Effector CD8-positive, alpha-beta T cell (primary cell): ENCODE data around the gene PTPN11.
"Not testable (repeated sequence)": the region's sequence is repeated elsewhere in the genome, so short reads cannot be mapped to it uniquely, and the experiment has no call there.

Experiments used
- DNase-seq: peaks from one replicate; lab custom pipeline; 2025; lab: John Stamatoyannopoulos, UW

The PTPN11 gene

GRCh38 chr12:112409064-112409905, 9.5 kb upstream of the PTPN11 start, which contains the start of gene RPL6:
TSS of gene RPL6 (minus strand) at chr12:112409605. CDS start at chr12:112408656, 949 bp downstream.
- DNase-seq = peak; percentile 62

- DNase-seq = no peak
Measured at GRCh38 chr12:112409906-112410244, 8.9 kb upstream of the PTPN11 start.

DNA sequence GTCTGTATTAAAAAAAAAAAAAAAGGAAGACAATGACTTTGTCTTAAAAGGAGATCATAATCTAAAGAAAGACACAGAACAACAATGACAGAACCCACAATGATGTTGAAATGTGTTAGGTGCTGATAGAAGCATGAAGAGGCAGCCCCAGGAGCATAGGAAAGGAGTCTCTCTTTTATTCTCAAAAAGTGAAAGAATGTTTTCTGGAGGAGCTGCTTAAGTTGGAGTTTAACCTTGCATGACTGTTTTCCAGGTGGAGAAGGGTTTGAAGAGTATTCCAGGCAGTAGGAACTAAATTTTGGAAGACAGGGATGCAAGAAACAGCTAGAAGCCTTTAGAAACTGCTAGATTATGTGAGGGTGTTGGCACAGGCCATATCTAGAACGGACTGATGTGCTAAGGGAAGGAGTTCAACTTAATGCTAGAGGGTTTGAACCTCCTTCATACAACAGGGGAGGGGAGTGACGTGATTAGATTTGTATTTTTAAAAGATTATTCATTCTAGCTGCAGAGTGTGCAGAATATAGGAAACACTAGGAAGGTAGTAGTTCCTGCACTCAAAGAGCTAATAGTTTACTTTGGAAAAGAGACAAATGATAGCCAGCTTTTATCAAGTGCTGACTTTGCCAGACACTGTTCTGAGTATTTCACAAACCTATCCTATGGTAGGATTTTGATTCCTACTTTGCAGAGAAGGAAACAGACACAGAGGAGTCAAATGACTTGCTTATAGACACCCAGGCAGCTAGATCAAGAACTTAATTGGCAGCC, 4.7 kb upstream of the PTPN11 start:
- DNase-seq = no peak

DNA sequence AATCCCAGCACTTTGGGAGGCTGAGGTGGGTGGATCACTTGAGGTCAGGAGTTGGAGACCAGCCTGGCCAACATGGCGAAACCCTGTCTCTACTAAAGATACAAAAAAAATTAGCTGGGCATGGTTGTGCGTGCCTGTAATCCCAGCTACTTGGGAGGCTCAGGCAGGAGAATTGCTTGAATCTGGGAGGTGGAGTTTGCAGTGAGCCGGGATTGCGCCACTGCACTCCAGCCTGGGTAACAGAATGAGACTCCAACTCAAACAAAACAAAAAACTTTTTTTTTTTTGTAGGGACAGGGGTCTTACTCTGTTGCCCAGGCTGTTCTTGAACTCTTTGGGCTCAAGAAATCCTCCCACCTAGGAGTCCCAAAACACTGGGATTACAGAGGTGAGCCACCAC, 3.3 kb upstream of the PTPN11 start:
- DNase-seq = not testable (repeated sequence)

DNA sequence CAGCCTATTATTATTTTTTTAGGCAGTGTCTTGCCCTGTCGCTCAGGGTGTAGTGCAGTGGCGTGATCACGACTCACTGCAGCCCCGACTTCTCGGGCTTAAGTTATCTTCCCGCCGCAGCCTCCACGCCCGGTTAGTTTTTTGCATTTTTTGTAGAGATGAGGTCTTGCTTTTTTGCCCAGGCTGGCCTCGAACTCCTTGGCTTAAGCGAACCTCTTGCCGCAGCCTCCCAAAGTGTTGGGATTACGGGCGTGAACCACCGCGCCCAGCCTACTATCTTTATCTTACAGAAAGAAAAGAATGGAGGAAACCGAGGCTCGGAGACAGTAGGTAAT, 507 bp upstream of the PTPN11 start:
- no peak for DNase-seq

GRCh38 chr12:112419297-112420133, 768 bp downstream of the PTPN11 start:
- DNase-seq = no peak

- DNase-seq = no peak
Measured at GRCh38 chr12:112420740-112421139, 2.0 kb downstream of the PTPN11 start.

DNA sequence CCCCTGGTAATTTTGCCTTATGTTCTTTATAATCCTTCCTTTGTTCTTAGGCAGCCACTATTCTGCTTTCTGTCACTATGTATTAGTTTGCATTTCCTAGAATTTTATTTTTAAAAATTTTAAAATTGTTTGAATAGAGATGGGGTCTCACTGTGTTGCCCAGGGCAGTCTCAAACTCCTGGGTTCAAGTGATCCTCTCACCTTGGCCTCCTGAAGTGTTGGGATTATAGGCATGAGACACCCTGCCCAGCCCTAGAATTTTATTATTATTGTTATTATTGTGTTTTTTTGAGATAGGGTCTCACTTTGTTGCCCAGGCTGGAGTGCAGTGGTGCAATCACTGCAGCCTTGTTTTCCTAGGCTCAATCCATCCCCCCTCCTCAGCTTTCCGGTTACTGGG, 2.6 kb downstream of the PTPN11 start:
- no peak for DNase-seq

- DNase-seq = no peak
Measured at GRCh38 chr12:112422531-112422930, 3.8 kb downstream of the PTPN11 start.

GRCh38 chr12:112424126-112424525, 5.4 kb downstream of the PTPN11 start:
- DNase-seq = no peak

GRCh38 chr12:112425582-112426382, 7.0 kb downstream of the PTPN11 start:
- DNase-seq = no peak

GRCh38 chr12:112427760-112428159, 9.0 kb downstream of the PTPN11 start:
- no peak for DNase-seq

- DNase-seq = no peak
Measured at GRCh38 chr12:112430929-112431328, 12.2 kb downstream of the PTPN11 start.

DNA sequence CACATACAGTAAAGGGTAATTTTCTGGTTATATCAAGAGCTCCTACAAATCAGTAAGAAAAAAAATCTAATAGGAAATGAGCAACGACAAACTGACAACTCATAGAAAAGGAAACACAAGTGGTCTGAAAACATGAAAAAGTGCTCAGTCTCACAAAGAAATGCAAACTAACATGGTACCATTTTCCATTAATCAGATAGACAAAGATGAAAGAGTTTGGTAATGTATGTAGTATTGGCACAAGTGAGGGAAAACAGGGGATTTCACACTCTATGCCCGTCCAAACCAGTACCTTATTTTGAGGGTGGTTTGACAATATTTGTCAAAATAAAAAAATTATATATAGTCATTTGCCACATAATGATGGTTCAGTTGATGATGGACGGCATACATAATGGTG, 13.2 kb downstream of the PTPN11 start:
- DNase-seq = no peak

- no peak for DNase-seq
Measured at GRCh38 chr12:112433551-112433950, 14.8 kb downstream of the PTPN11 start.

DNA sequence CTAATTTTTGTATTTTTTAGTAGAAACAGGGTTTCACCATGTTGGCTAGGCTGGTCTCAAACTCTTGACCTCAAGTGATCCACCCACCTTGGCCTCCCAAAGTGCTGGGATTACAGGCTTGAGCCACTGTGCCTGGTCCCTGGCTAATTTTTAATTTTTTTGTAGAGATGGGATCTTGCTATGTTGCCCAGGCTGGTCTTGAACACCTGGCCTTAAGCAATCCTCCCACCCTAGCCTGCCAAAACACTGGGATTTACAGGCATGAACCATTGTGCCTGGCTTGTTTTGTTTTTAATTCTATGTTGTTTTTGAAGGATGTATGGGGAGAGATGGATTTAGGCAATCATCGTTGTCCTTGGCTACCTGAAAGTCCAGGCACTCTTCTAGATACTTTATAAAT, 19.9 kb downstream of the PTPN11 start:
- not testable (repeated sequence) for DNase-seq

- no peak for DNase-seq
Measured at GRCh38 chr12:112439769-112440168, 21.0 kb downstream of the PTPN11 start.

DNA sequence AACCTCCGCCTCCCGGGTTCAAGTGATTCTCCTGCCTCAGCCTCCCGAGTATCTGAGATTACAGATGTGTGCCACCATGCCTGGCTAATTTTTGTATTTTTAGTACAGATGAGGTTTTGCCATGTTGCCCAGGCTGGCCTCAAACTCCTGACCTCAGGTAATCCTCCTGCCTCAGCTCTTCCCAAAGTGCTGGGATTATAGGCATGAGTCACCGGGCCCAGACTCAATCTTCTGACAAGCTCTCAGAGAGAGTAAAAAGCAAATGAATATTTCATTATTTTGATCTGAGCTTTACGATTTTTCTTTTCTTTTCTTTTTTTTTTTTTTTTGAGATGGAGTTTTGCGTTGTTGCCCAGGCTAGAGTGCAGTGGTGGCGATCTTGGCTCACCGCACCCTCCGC, 21.9 kb downstream of the PTPN11 start:
- DNase-seq = not testable (repeated sequence)

DNA sequence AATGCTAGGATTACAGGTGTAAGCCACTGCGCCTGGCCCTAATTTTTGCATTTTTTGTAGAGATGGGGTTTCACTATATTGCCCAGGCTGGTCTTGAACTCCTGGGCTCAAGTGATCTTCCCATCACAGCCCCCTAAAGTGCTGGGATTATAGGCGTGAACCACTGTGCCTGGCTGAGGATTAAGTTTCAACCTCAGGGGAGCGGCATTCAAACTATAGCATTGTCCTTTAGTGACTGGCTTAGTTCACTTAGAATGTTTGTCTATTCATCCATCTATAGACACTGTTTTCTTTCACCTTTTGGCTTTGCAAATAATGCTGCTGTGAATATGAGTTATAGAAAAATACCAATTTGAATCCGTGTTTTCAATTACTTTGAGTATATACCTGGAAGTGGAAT, 25.2 kb downstream of the PTPN11 start:
- DNase-seq = no peak

DNA sequence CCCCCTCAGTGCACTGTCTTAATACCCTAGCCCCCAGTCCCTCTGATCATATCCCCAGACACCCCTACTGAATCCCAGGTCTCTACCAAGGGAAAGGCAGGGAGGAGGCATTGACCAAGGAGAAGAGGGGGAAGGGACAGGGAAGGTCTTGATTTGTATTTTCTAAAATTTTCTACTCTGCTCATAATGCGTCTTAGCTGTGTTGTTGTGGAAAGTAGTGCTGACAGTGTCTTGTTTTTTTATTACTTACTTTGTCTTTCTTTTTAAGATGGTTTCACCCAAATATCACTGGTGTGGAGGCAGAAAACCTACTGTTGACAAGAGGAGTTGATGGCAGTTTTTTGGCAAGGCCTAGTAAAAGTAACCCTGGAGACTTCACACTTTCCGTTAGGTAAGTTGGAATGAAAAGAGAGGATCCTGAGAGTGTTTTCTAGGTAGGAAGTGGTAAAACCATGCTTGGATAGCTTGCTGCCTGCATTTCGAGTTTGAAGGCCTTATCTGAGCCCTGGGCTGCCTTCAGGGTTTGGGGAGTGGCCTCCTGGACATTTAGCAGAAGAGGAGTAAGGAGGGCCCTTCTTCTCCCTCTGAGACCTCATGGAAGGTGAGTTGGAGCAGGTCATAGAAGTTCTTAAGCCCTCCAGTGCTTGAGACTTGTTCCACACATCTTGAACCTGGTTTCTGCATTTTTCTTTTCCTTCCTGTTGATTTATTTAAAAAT, 27.4 kb downstream of the PTPN11 start:
- DNase-seq = no peak

DNA sequence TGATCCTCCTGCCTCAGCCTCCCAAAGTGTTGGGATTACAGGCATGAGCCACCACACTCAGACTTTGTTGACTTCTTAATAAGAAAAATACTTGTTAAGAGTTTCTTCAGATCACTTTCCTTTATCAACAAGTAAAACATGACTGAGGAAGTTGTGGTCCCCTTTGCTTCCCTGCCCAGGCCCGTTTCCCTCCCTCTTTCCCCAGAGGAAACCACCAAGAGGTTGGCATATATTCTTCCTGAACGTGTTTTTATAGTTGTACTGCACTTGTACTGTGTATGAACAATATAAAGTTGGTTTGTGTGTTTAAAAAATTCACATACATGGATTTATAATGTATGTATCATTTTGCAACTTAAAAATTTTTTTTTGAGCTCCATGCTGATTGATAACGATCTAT, 28.4 kb downstream of the PTPN11 start:
- DNase-seq = no peak
